SKM-1 (cell line): ENCODE results near the gene DPF3.
"Not testable (repeated sequence)": the region's sequence is repeated elsewhere in the genome, so short reads cannot be mapped to it uniquely, and the experiment has no call there.

Source experiments
- DNase-seq: peaks from one replicate; lab custom pipeline; 2025; ENCODE audit not compliant: unreplicated experiment; lab: John Stamatoyannopoulos, UW

DPF3 gene

GRCh38 chr14:72881543-72881942, 12.4 kb downstream of the DPF3 start:
- no peak for DNase-seq

- no peak for DNase-seq
These were observed 13.1 kb downstream of the DPF3 start for GRCh38 chr14:72880820-72881219.

- no peak for DNase-seq
These were observed 13.7 kb downstream of the DPF3 start for GRCh38 chr14:72880164-72880563.

- DNase-seq = no peak
These were observed 14.5 kb downstream of the DPF3 start for GRCh38 chr14:72879431-72879830.

- DNase-seq = no peak
These were observed 15.2 kb downstream of the DPF3 start for GRCh38 chr14:72878746-72879145.

- DNase-seq = no peak
These were observed 17.2 kb downstream of the DPF3 start for GRCh38 chr14:72876710-72877063.

- no peak for DNase-seq
These were observed 17.7 kb downstream of the DPF3 start for GRCh38 chr14:72876005-72876709.

GRCh38 chr14:72870878-72871277, 23.0 kb downstream of the DPF3 start:
- DNase-seq = not testable (repeated sequence)

GRCh38 chr14:72869407-72870329, 24.2 kb downstream of the DPF3 start:
- no peak for DNase-seq

GRCh38 chr14:72868500-72868899, 25.4 kb downstream of the DPF3 start:
- no peak for DNase-seq

GRCh38 chr14:72864712-72865365, 29.1 kb downstream of the DPF3 start:
- DNase-seq = no peak

- DNase-seq = no peak
These were observed 30.5 kb downstream of the DPF3 start for GRCh38 chr14:72863216-72864006.

GRCh38 chr14:72856530-72857266, 37.2 kb downstream of the DPF3 start:
- DNase-seq = no peak

- no peak for DNase-seq
These were observed 38.0 kb downstream of the DPF3 start for GRCh38 chr14:72855913-72856312.

GRCh38 chr14:72852194-72852593, 41.7 kb downstream of the DPF3 start:
- DNase-seq = no peak

- no peak for DNase-seq
These were observed 42.3 kb downstream of the DPF3 start for GRCh38 chr14:72851635-72852034.

GRCh38 chr14:72850360-72850759, 43.5 kb downstream of the DPF3 start:
- DNase-seq = no peak

- no peak for DNase-seq
These were observed 44.7 kb downstream of the DPF3 start for GRCh38 chr14:72849222-72849621.

- DNase-seq = no peak
These were observed 46.2 kb downstream of the DPF3 start for GRCh38 chr14:72847721-72848120.

- DNase-seq = no peak
These were observed 48.2 kb downstream of the DPF3 start for GRCh38 chr14:72845683-72846082.
